OCI-LY1 (cell line): ENCODE data around the gene CLEC12A.

Source experiments
- CTCF ChIP-seq: fragments of 200-600 bp; sonication (generic), shearing (Covaris generic); IDR thresholded peaks from 2 replicates; pipeline ENCODE4 v1.5.1; 2017; ENCODE audit warnings: mild to moderate bottlenecking, antibody characterized with exemption, low read length, moderate library complexity, mixed read lengths
- EZH2 ChIP-seq: fragments of 200-600 bp; sonication (generic), shearing (Covaris generic); IDR thresholded peaks from 2 replicates; pipeline ENCODE4 v1.8.0; 2017; ENCODE audit warnings: borderline replicate concordance, mixed run types, mild to moderate bottlenecking, antibody characterized with exemption, low read length, moderate library complexity, mixed read lengths

- TF ChIP-seq EZH2 (no peak), CTCF (no peak)
Observed at GRCh38 chr12:9932270-9932669, 38.9 kb upstream of the CLEC12A start, which contains the start of gene CLEC2A.
